GM19193 (cell line): ENCODE data around the gene COL4A2.

Experiments used
- POLR2A ChIP-seq: IDR thresholded peaks from 4 replicates; pipeline ENCODE4 v1.6.1; 2011; ENCODE audit not compliant: insufficient read depth, insufficient read length; ENCODE audit errors: extremely low read depth

COL4A2 gene

GRCh38 chr13:110449219-110450015 is 142.3 kb downstream of the COL4A2 start:
- no peak for TF ChIP-seq POLR2A

GRCh38 chr13:110450016-110450900 is 143.2 kb downstream of the COL4A2 start:
- no peak for TF ChIP-seq POLR2A

- TF ChIP-seq POLR2A: no peak
These were observed 144.1 kb downstream of the COL4A2 start for GRCh38 chr13:110450941-110451730.

- no peak for TF ChIP-seq POLR2A
These were observed 146.7 kb downstream of the COL4A2 start for GRCh38 chr13:110453797-110454196.

- no peak for TF ChIP-seq POLR2A
These were observed 147.3 kb downstream of the COL4A2 start for GRCh38 chr13:110454227-110454859.

GRCh38 chr13:110454956-110455355 is 147.9 kb downstream of the COL4A2 start:
- no peak for TF ChIP-seq POLR2A

GRCh38 chr13:110455444-110455843 is 148.4 kb downstream of the COL4A2 start:
- no peak for TF ChIP-seq POLR2A

GRCh38 chr13:110455941-110456340 is 148.9 kb downstream of the COL4A2 start:
- no peak for TF ChIP-seq POLR2A

GRCh38 chr13:110456550-110456949 is 149.5 kb downstream of the COL4A2 start:
- TF ChIP-seq POLR2A: no peak

- TF ChIP-seq POLR2A: no peak
These were observed 150.3 kb downstream of the COL4A2 start for GRCh38 chr13:110457361-110457760.

GRCh38 chr13:110458017-110458416 is 150.9 kb downstream of the COL4A2 start:
- TF ChIP-seq POLR2A: no peak

- TF ChIP-seq POLR2A: no peak
These were observed 151.7 kb downstream of the COL4A2 start for GRCh38 chr13:110458594-110459365.

- no peak for TF ChIP-seq POLR2A
These were observed 155.0 kb downstream of the COL4A2 start for GRCh38 chr13:110462091-110462490.

- TF ChIP-seq POLR2A: no peak
These were observed 156.1 kb downstream of the COL4A2 start for GRCh38 chr13:110463156-110463555.
